Measurements from ENCODE around the gene DIP2A. TPM values are rescaled to one million over a fixed set of nuclear protein-coding genes. Genes with fewer than 3 reads are reported as not detected.

Gene DIP2A
- total and polyA plus RNA-seq, 2 of the 8 experiments (the other 6 are each of a cell fraction or from before 2014, with no cell fraction given): 16.0 to 27.1 TPM

GRCh38 chr21:46545911-46546310, 87.2 kb downstream of the DIP2A start:
- no peak overlapping the region for H3K4ac ChIP-seq (replicated peaks; ENCODE audit: insufficient read length, low read depth, low read length)

More at GRCh38 chr21:46545911-46546310, 87.2 kb downstream of the DIP2A start:
- no peak for FAIRE-seq
- no peak overlapping the region for H3K14ac ChIP-seq (ENCODE audit: insufficient read length)
- no peaks in the 10 kb centered on the region for H3K27me3 ChIP-seq (replicated peaks in 1 of 4; ENCODE audit: control insufficient read depth in 3 of 4, extremely low read depth in 1 of 4, insufficient read depth in 3 of 4, low read length in 3 of 4)
- H3K79me2 ChIP-seq (ENCODE audit: control insufficient read depth in 1 of 2, insufficient read depth in 2 of 2, low read length in 2 of 2): no peaks in the 10 kb centered on the region
- H3K18ac ChIP-seq (ENCODE audit: extremely low read depth, low read length): no peak overlapping the region
- no peak overlapping the region for H2AK5ac ChIP-seq (ENCODE audit: low read depth, low read length)
- CTCF ChIA-PET (ENCODE audit: partially characterized antibody): no interaction called here
- no peak overlapping the region for H3K27ac ChIP-seq (ENCODE audit: low read depth, low read length)
- no peak overlapping the region for H3K4me3 ChIP-seq (ENCODE audit: extremely low read depth in 1 of 4, insufficient read depth in 2 of 4, low read depth in 3 of 4, low read length in 4 of 4)
- no peaks in the 10 kb centered on the region for H3K9me3 ChIP-seq (ENCODE audit: insufficient read depth in 2 of 2, low read depth in 1 of 2, low read length in 1 of 2)
- peaks cover 0 to 4% of the 10 kb centered on the region in 2 experiments for H4K20me1 ChIP-seq (replicated peaks in 1 of 2; ENCODE audit: control insufficient read depth in 1 of 2, insufficient read depth in 2 of 2, low read length in 2 of 2)
- H4K91ac ChIP-seq (replicated peaks; ENCODE audit: insufficient read length, low read length): no peak overlapping the region
- H2AFZ ChIP-seq (ENCODE audit: low read length): no peak overlapping the region
- H2BK12ac ChIP-seq (ENCODE audit: low read depth, low read length): no peak overlapping the region
- peaks cover 4 to 27% (median 17%) of the 10 kb centered on the region in 4 experiments; a peak in 7 of 8 replicates for H3K36me3 ChIP-seq (ENCODE audit: control insufficient read depth in 2 of 4, insufficient read depth in 4 of 4, low read length in 3 of 4)
- H3K4me2 ChIP-seq (ENCODE audit: insufficient read depth in 1 of 2, low read depth in 2 of 2, low read length in 2 of 2): no peak overlapping the region
- H4K8ac ChIP-seq (ENCODE audit: extremely low read depth, insufficient read depth, low read length): no peak overlapping the region; the same call in 1 of the 2 replicates
- no peak overlapping the region for H2BK5ac ChIP-seq (ENCODE audit: low read depth, low read length)
- DNase-seq (ENCODE audit: low read depth in 1 of 2, low spot score in 2 of 2): no peak
- WGBS, 2 experiments (ENCODE audit: extremely low coverage in 1 of 2, insufficient coverage in 1 of 2, insufficient read length in 1 of 2, insufficient replicate concordance in 2 of 2, low coverage in 1 of 2, low lambda C conversion rate in 2 of 2, missing lambda C conversion rate in 1 of 2): 89% methylated on average over 8 of the region's 8 CpGs; no CpG with 5 or more reads in 1 of the 2 experiments
- no peak overlapping the region for H2BK120ac ChIP-seq (replicated peaks; ENCODE audit: low read depth, low read length)
- H4K5ac ChIP-seq (ENCODE audit: insufficient read length, low read depth, low read length): no peak overlapping the region
- POLR2A ChIA-PET (ENCODE audit: partially characterized antibody): no interaction called here
- no peaks in the 10 kb centered on the region; the same call in 1 of the 2 replicates for H3K23me2 ChIP-seq (ENCODE audit: low read depth, low read length)
- H3K9ac ChIP-seq (replicated peaks in 1 of 4; ENCODE audit: extremely low read depth in 1 of 4, low read depth in 3 of 4, low read length in 3 of 4): no peak overlapping the region
- TF ChIP-seq ZNF274 (IDR thresholded peaks at IDR 0.05; ENCODE audit: borderline replicate concordance, extremely low read depth, low read length) (no peak), EGR1 (IDR thresholded peaks at IDR 0.05; ENCODE audit: borderline replicate concordance, low read depth, low read length) (no peak), ATF2 (IDR thresholded peaks at IDR 0.05; ENCODE audit: low read length) (no peak), RAD21 (IDR thresholded peaks at IDR 0.05 in 1 of 2, conservative IDR thresholded peaks at IDR 0.05 in 1 of 2; ENCODE audit: low read depth in 2 of 2, low read length in 2 of 2) (no peak), RXRA (IDR thresholded peaks at IDR 0.05; ENCODE audit: insufficient read depth, low read depth, low read length) (no peak), POU5F1 (IDR thresholded peaks at IDR 0.05; ENCODE audit: low read depth, low read length) (no peak), CBX5 (IDR thresholded peaks at IDR 0.05; ENCODE audit: low read depth, low read length) (no peak), RFX5 (IDR thresholded peaks at IDR 0.05; ENCODE audit: borderline replicate concordance, low read depth, low read length) (no peak)
- H3K56ac ChIP-seq (replicated peaks; ENCODE audit: insufficient read length, low read depth, low read length): no peak overlapping the region
- H3K4me1 ChIP-seq (replicated peaks in 1 of 4; ENCODE audit: control insufficient read depth in 3 of 4, insufficient read depth in 4 of 4, low read length in 3 of 4): no peaks in the 10 kb centered on the region
- H2BK20ac ChIP-seq (ENCODE audit: low read length): no peak overlapping the region
- no peak overlapping the region for H3K23ac ChIP-seq (ENCODE audit: insufficient read length)
- no peak overlapping the region for H2BK15ac ChIP-seq (ENCODE audit: low read length)
- H3K79me1 ChIP-seq (ENCODE audit: low read depth, low read length): no peaks in the 10 kb centered on the region
